GDM1 (cell line): Measurements from ENCODE around the gene HTT.
A peak's percentile ranks its signal among the peaks of the same experiment; 100 is the strongest.
"Not testable (repeated sequence)": the region's sequence is repeated elsewhere in the genome, so short reads cannot be mapped to it uniquely, and the experiment has no call there.

ENCODE experiments used
- DNase-seq: peaks from one replicate; lab custom pipeline; 2025; lab: John Stamatoyannopoulos, UW

Gene HTT

DNA sequence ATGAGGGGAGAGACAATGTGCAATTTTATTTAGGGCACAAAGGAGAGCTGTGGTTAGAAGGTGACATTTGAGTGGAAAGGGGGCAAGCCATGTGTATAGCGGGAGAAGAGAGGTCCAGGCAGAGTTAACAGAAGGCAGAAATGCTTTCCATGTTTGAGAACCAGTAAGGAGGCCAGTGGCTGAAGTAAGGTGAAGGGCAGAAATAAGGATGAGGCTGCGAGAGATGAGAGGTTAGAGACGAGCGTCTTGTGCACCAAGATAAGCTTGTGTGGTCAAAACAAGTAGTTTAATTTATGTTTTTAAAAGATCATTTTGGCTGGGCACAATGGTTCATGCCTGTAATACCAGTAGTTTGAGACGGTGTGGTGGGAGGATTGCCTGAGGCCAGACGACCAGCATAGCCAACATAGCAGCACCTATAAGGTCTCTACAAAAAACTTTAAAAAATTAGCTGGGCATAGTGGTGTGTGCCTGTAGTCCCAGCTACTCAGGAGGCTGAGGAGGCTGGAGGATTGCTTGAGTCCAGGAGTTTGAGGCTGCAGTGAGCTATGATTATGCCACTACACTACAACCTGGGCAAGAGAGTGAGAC, 8.5 kb downstream of the HTT start:
- DNase-seq, result no peak

DNA sequence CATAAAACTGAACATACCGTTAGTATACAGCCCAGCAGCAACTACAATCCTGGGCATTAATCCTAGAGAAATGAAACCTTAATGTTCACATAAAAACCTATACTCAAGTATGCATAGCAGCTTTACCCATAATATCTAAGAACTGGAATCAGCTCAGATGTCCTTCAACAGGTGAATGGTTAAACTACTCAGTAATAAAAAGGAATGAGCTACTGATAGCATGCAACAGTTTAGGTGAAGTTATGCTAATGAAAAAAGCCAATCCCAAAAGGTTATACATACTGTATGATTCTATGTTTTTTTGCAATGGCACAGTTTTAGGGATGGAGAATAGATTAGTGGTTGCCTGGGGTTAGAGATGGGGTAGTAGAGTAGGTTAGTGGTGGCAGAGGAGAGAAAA, 9.3 kb downstream of the HTT start:
- no peak for DNase-seq

DNA sequence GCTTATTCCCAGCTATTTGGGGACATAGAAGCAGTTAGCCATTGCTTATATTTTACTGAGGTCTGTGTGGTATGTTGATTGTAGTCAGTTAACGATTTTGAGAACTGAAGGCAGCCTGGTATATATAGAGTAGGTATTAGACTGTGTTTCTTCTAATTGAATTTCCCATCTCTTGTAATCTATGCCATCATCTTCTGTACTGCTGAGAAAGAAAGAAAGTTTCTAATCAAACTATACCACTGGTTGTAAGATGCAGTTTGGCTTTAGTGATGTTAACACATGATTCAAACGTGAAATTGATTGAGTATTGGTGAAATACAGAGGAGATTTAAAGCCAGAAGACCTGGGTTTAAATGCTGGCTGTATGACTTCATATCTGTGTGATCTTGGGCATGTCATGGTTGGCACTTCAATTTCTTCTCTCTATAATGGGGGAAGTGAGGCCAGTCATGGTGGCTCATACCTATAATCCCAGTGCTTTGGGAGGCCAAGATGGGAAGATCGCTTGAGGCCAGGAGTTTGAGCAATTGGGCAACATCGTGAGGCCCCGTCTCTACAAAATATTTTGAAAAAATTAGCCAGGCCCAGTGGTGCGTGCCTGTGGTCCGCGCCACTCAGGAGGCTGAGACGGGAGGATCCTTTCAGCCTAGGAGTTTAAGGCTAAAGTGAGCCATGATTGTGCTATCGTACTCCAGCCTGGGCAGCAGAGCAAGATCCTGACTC, 11.6 kb downstream of the HTT start:
- DNase-seq, result no peak

DNA sequence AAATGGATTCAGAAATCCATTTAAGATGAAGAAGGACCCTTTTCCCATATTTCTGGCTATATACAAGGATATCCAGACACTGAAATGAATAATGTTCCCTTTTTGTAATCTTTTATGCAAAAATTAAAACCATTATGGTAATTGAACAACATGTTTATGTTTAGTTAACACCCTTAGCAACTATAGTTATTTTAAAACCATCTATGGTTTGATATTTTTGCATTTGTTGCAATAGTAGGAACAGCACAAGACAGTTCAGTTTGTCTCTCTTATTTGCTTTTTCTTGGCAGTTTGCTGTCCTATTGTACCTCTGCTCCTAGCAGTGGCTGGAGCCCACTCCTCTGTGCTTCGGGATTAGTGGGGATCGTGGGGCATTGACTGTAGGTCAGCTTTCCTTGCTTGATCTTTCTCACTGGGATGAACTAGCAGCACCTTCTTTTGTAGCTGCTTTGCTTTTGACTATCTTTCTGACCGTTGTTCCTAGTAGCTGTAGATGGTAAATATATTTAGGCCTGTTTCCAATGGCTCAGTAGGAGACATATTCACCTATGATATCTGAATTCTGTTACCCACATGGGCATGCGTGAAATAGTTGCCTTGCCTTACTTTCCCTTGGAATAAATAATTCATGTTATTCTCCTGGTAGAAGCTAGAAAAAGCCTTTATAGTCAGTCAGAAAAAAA, 12.8 kb downstream of the HTT start:
- DNase-seq, result no peak

DNA sequence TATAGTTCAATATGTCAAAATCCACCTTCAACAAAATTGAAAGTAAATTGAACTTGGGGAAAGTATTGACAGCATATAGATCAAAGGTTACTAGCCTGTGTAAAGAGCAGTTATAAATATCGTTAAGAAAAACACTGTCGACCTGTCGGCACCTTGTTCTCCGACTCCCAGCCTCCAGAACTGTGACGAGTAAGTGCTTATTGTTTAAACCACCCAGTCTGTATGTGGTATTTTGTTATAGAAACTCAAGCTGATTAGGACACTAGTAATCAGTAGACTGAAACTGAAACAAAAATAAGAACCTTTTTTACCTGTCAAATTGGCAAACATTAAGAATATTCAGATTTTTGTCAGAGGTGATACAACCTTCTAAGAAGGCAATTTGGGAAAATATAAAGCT, 17.0 kb downstream of the HTT start:
- no peak for DNase-seq

DNA sequence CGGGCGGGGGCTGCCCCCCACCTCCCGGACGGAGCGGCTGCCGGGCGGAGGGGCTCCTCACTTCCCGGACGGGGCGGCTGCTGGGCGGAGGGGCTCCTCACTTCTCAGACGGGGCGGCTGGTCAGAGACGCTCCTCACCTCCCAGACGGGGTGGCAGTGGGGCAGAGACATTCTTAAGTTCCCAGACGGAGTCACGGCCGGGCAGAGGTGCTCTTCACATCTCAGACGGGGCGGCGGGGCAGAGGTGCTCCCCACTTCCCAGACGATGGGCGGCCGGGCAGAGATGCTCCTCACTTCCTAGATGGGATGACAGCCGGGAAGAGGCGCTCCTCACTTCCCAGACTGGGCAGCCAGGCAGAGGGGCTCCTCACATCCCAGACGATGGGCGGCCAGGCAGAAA, 20.2 kb downstream of the HTT start:
- DNase-seq, result not testable (repeated sequence)

DNA sequence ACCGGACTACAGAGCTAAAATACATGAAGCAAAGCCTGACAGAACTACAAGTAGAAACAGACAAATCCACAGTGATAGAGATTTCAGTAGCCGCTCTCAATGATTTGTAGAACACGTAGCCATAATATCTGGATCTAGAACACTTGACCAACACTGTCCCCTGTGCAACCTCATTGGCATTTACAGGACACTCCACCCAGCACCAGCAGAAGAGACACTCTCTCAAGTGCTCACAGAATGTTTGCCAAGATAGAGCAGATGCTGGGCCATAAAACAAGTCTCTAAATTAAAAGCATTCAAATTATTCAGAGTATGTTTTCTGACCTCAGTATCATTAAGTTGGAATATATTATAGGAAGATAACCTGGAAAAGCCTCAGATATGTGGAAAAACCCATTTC, 21.7 kb downstream of the HTT start:
- no peak for DNase-seq

DNA sequence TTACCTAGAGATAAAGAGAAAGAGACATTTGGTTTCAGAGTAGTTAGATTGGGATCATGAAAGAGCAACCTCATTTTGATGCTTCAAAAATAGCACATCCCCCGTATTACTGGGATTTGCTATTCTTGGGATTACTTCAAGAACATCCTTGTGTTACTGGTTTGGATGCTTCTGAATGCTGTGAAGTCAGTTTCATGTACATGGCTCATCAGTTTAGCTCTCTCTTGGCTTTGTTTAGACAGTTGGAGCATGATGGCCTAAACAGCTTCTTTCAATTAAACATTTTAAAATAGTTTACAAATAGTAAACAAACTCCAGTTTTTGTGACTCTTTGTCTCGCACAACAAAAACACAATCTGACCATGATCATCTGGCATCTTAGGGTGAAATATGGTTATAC, 23.9 kb downstream of the HTT start:
- DNase-seq, result no peak

DNA sequence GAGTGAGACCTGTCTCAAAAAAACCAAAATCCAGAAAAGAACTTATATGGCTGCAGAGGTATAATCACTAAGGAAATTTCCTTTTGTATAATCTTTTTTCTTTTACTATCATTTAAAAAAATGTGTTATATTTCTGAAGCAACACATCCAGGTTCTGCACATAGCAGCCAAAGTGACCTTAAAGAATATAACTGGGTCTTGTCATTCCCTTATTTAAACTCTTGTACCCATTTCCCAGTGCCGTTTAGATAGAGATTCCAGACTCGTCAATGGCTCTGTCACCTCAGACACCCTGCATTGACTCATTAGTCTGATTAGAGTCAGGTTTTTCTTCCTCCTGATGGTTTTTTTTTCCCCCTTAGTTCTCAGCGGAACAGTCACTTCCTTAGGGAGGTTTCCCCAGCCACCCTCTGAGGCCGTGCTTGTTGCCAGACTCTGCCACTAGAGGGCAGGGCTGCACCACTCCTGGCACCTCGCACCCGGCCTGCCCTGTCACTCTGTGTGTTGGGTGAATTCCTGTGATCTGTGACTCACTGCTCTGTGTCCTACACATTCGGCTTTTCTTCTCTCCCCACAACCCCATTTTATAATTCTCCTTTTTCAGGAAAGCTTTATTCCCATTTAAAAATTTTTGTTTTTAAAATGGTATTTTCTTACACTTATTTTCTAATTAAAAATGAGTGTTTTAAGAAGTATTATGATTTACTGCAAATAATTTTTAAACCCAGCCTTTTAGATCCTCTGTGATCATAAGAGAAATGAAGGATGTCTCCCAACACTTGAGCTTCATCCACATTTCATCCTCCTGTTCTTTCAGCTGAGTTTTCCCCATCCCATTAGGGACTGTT, 32.1 kb downstream of the HTT start:
- DNase-seq, result peak; percentile 75

DNA sequence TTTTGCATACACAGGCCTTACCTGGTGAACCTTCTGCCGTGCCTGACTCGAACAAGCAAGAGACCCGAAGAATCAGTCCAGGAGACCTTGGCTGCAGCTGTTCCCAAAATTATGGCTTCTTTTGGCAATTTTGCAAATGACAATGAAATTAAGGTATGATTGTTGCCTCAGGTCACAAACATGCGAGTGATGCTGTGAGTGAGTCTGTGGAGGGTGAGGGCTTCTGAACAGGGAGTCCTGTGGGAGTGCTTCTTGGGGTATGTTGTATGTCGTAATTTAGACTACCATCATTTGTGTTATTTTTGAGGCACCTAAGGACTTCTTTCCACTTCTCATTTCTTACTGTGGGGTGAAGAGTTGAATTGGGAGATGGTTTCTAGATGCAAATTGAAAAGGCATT, 32.8 kb downstream of the HTT start:
- no peak for DNase-seq

DNA sequence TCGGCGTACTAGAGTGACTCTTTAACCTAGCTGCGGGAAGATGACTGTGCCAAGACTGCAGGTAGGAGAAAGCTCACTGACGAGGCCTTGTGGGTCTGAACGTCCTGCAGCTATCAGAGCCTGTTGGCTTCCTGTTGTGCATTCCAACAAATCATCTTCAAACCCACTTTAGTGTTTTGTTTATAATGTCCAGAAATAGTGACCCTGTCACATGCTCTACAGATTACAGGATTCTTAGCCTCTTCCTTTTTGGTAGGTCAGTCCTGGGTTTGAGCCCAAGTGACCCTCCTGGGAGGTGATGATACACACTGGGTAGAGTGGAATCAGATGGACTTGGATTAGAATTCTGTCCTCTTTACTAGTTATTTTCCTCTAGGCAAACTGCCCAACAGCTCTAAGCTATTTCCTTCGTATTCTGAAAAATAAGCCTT, 33.2 kb downstream of the HTT start:
- no peak for DNase-seq

DNA sequence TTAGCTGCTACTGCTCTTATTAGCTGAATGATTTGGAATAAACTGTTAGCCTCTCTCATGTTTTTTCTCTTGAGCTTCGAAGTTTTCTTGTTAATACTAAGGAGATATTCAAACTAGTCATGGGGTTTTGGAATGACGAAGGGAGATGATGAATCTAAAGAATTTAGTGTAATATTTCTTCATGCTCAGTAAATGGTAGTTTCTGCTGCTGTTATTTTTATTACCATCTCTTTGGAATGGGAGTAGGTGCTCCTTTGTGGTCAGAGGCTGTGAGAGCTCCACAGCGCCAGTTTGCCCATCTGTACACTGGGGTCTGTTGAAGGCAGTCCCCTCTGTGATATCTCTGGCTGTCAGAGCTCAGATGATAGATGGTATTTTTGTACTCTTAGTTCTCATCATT, 33.7 kb downstream of the HTT start:
- DNase-seq, result no peak

DNA sequence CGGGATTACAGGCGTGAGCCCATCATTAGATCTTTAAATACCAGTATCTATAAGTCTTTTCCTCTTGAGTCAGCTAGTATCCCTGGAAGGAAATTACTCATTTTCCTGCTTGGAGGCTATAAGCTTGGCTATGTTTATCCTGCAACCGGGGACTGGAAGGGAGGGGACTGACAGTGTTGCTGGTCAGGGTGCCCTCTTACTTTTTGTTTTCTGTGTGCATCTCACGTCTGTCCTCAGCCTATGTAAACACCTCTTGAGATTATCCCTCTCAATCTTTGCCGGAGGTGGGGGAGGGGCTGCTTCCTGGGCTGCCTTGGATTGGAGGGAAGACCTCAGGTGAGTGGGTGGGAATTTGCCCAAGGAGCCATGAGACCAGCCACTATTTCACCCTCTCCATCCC, 37.0 kb downstream of the HTT start:
- no peak for DNase-seq

DNA sequence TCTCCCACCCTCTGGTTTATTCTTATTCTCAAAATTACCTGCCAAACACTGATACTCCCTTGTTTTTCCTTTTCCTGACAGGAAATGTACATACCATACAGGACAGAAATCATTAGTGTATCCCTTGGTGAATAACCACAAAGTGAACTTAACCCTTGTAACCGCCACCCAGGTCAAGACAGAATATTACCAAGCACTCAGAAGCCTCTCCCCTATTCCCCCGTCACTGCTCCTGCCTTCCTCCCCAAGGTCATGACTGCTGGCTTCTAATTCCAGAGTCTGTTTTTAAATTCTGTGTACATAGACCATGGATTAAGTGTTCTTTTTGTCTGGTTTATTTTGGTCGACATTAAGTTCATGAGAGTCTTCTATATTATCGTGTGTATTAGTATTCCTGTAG, 37.7 kb downstream of the HTT start:
- no peak for DNase-seq

DNA sequence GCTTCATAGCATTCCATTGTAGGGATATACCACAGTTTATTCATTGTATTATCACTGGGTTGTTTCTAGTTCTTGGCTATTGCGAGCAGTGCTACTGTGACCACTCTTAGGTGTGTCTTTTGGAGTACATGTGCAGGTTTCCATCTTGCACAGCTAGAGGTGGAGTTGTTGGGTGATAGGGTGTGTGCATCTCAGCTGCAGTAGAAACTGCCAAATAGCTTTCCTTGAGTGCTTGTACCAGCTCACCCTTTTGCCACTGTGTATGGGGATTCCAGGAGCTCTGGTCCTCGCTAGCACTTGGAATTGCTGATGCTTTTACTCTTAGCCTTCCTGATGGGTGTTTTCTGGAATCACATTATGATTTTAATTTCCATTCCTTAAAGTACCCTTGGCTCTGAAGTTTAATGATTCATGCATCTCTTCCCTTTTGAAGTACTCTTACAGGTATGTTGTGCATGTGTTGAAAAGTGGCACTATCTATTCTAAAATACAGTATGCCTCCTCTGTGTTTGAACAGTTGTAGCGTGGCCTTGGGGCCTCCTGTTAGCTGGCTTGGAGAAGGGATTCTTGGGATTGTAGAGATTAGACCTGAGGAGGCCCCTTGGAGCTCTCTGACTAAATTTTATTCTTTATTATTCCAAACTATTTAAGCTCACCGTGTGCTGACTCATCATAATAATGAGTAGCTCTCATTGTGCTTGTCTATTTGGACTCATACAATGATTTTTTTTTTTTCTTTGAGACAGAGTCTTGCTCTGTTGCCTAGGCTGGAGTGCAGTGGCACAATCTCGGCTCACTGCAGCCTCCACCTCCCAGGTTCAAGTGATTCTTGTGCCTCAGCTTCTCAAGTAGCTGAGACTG, 38.4 kb downstream of the HTT start:
- DNase-seq, result no peak

DNA sequence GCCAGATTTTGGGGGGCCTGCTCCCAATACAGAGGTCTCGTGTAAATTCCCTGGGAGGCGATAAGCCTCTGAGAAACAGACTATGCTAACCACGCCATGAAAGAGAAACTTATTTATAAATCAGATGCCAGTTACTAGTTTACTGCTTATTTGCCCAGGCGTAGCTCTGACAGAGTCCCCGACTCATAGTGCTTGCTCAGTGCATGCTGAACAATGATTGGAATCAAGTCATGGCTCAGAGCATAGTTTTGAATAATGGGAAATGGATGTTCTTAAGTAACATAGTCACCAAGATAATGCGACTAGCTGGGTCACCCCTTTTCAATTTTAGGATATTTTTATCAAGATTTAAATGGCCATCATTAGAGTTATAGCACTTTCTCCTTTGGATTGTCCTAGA, 39.9 kb downstream of the HTT start:
- no peak for DNase-seq

DNA sequence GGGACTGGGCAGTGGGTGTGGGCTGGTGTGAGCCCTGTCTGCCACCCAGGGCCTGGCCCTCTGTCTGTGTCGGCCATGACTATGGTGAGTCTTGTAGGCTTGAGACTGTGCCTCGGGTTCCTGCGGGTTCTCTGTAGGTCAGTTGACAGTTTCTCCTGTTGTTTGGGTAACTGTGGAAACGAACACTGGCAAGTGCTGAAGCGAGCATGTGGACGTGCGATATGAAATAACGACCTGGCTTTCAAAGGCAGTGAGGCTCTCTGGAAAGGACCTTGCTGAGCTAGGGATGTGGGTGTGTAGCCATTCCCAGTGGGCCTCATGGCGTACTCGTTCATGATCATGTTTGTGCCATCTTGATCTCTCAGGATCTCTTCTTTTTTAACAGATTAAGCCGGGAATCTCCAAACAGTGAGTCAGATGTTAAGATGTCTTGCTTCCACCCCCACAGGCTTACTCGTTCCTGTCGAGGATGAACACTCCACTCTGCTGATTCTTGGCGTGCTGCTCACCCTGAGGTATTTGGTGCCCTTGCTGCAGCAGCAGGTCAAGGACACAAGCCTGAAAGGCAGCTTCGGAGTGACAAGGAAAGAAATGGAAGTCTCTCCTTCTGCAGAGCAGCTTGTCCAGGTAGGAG, 41.3 kb downstream of the HTT start:
- DNase-seq, result no peak

DNA sequence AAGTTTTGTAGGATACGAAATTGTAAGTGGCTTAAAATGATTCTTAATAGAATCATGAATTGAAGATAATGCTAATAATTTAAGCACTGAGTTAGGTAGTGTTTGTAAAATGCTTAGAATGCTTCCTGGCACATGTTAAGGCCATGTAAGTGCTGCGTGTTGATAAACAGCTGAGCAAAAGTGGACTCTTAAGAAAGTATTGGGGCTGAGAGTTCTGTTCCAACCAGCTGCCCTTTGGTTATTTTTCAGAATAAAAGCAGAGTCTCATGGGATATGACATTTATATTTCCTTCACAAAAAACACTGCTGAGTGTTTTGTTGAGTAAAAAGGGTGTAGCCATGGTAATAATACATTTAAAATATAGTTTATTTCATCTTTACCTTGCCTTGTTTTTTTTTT, 42.5 kb downstream of the HTT start:
- DNase-seq, result no peak

DNA sequence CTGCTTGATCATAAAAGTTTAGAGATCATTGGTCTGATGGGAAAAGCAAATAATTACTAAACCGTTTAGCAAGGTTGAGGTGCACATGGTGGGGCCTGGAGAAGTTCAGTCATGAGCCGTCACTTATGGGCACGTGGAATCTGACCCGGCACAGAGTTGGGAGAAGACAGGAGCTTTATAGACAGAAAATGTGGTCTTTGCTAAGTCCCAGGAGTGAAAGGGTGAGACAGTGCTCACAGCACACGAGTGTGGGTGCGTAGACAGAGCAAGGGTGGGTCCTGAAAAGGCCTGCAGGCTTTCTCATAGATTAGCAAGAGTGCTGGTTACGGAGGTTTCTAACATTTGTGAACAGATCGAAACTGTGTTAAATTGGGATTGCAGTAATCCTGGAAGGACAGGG, 43.8 kb downstream of the HTT start:
- no peak for DNase-seq

DNA sequence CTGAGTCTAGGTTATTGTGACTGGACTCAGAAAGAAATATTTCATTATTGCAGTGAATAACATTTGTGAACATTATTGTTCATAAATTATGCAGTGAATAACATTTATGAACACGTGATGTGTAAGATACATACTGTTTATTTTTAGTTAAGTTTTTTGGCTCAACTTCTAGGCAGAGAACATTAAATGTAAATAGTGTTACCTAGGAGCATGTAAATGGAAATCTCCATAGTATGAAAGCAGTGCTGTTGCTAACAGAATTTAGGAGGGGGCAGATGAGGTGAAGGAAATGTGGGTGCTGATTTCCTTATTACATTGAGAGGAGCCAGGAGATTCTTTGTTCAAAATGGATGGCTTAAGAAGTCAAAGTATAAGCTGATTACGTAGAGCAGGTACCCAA, 45.0 kb downstream of the HTT start:
- DNase-seq, result no peak

DNA sequence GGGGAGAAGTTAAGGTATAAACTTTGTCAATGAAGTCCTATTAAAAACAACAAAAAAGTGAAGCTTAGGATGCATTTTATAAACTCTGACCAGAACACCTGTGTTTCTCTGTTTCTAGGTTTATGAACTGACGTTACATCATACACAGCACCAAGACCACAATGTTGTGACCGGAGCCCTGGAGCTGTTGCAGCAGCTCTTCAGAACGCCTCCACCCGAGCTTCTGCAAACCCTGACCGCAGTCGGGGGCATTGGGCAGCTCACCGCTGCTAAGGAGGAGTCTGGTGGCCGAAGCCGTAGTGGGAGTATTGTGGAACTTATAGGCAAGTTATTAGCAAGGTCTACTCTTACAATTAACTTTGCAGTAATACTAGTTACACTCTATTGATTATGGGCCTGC, 46.6 kb downstream of the HTT start:
- DNase-seq, result no peak
